GM10266 (cell line): ENCODE measurements around the gene PSD2.
"Not testable (repeated sequence)": the region's sequence is repeated elsewhere in the genome, so short reads cannot be mapped to it uniquely, and the experiment has no call there.

Source experiments
- DNase-seq: peaks from one replicate; pipeline ENCODE4 v3.0.0; 2012; ENCODE audit errors: extremely low spot score
- TF ChIP-seq, protein P1 (sequence below): IDR thresholded peaks from 2 replicates; pipeline ENCODE4 v1.5.1; 2012; ENCODE audit warnings: mild to moderate bottlenecking, low read depth; ENCODE audit not compliant: control insufficient read depth, insufficient read depth; ENCODE audit errors: missing control alignments

PSD2 gene

DNA sequence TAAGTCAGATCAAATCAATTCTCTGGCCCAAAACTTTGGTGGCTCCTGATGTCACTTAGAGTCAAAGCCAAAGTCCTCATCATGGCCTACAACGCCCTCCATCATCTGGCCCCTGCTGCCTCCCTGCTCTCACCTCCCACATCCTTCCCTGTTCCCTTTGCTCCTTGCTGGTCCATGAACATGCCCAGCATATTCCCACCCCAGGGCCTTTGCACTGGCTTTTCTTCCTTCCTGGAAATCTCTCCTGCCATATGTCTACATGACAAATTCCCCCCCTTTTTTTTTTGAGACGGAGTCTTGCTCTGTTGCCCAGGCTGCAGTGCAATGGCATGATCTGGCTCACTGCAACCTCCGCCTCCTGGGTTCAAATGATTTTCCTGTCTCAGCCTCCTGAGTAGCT lies 11.1 kb upstream of the PSD2 start:
- TF ChIP-seq, protein P1, sequence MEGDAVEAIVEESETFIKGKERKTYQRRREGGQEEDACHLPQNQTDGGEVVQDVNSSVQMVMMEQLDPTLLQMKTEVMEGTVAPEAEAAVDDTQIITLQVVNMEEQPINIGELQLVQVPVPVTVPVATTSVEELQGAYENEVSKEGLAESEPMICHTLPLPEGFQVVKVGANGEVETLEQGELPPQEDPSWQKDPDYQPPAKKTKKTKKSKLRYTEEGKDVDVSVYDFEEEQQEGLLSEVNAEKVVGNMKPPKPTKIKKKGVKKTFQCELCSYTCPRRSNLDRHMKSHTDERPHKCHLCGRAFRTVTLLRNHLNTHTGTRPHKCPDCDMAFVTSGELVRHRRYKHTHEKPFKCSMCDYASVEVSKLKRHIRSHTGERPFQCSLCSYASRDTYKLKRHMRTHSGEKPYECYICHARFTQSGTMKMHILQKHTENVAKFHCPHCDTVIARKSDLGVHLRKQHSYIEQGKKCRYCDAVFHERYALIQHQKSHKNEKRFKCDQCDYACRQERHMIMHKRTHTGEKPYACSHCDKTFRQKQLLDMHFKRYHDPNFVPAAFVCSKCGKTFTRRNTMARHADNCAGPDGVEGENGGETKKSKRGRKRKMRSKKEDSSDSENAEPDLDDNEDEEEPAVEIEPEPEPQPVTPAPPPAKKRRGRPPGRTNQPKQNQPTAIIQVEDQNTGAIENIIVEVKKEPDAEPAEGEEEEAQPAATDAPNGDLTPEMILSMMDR, result no peak
- DNase-seq, result no peak

DNA sequence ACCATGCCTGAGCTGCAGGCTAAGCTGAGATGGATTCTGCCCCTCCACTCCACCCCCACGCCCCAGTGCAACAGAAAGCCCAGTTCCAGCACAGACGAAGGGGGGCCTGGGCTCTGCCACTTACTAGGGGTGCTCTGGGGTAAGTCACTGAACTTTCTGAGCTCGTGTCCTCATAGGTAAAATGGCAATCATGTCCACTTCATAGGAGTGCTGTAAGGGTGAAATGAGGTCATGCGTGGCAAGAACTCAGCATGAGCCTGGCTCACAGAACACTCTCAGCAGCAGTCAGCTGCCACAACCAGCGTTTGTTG lies 8.4 kb upstream of the PSD2 start:
- TF ChIP-seq, protein P1, result no peak
- DNase-seq, result no peak

DNA sequence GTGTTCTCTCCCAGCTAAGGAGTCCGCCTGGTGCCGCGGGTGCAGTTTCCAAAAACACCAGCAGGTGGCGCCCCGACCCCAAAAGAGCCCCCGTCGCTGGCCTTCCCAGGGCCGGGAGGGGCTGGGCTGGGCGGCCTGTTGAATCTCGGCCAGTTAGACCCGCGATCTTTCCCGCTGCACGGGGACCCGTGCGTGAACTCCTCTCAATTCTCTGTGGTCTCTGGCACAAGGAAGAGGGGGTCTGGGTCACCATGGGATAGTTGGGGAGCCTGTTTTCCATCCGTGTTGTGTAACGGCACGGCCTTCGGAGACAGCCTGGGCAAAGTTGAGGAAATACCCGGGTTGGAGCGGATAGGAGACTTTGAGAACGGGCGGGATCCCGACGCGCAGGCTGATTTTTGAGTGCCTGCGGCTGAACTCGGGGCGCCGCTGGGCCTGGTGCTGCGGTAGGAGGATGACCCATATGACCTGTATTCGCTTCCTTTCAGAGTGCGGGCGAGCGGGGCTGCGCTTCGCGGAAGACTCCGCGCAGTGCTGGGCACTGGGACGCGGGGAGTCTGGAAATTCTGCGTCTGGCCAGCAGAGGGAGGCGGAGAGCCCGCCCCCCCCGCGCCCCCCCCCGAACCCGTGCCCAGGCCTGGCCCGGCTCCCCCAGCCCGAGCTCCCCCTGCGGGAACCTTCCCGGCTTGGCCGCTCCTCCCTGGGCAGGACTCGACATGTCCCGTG lies 7.9 kb upstream of the PSD2 start:
- peak; percentile 96 for DNase-seq
- TF ChIP-seq, protein P1, result peak; percentile 95

DNA sequence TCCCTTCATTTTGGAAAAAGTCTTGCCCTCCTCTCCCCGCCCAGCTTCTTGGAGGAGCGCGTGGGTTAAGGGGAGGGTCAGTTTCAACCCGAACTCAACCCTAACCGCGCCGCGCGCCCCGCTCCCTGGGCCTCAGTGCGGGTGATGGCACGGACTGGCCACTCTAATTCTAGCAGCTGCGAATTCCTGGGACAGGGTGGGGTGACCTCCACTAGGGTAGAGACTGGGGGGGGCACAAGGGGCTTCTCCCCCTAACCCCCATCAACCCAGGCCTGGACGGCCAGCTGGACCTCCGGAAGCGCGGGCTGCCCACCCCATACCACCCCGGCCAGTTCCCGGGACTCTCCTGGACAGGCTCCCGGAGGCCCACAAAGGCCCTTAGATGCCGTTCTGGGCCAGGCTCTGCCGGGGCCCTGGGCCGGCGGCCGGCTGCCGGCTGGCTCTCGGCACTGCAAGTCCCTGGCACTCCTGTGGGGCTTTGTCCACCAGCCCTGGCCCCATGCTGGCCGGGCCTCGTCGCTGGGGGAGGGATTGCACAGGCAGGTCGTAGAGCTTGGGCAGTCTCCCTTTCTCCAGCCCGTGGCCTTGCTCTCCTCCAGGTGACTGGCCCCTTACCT lies 7.2 kb upstream of the PSD2 start:
- TF ChIP-seq, protein P1, result no peak
- no peak for DNase-seq

DNA sequence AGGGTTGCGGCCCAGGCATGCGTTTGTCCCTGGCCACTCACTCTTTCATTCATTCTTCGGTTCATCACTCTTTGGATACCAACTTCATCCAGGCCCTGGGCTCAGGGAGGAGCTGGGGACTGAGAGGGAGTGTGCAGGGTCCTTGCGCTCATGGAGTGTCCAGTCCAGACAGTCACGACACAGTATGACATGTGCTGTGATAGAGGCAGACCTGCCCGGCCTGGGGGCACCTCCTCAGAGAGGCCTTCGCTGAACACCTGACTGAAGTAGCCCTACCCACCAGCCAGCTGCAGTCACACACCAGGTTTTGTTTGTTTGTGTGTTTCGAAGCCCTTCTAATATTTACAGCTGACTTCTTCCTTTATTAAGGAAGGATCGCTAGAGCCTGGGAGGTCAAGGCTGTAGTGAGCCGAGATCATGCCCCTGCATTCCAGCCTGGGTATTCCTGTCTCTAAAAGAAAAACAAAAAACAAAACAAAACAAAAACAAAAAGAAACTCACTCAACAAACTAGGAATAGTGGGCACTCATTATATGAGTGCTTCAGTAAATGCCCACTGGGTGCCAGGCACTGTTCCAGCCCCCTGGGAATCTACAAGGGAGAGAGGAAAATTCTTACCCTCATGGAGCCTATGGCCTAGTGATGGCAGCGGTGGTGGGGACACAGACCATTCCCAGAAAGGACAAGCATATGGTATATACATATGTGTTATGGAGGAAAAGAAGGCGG lies 6.3 kb upstream of the PSD2 start:
- no peak for DNase-seq
- TF ChIP-seq, protein P1, result no peak

DNA sequence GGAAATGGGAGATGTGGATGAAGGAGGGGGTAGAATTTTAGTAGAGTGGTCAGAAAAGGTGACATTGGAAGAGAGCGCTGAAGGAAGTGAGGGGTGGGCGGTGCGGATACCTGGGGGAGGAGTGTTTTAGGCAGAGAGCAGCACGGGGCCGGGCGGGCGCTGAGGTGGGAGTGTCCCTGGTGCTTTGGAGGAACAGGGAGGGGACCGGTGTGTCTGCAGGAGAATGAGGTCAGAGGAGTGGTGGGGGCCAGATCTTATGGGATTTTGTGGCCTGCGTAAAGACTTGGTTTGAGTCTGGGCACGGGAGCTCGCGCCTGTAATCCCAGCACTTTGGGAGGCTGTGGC lies 5.8 kb upstream of the PSD2 start:
- TF ChIP-seq, protein P1, result no peak
- no peak for DNase-seq

DNA sequence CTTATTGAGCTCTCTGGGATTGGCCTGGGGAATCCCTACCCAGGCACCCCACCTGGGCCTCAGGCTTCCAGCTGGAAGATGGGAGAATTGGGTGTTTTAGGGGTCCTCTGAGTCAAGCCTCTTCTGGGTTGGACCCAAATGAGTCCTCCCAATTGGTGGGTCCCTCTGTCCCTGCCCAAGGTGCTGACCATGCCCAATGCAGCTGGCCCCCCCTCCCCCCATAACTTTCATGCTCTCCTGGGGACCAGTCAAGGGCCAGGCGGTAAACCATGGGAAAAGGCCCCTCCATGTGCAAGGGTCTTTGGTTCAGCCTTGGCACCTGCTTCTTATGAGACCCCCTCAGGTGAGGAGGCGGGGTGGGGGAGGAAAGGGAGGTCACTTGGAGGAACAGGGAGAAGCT lies 3.4 kb upstream of the PSD2 start:
- no peak for DNase-seq
- TF ChIP-seq, protein P1, result no peak

DNA sequence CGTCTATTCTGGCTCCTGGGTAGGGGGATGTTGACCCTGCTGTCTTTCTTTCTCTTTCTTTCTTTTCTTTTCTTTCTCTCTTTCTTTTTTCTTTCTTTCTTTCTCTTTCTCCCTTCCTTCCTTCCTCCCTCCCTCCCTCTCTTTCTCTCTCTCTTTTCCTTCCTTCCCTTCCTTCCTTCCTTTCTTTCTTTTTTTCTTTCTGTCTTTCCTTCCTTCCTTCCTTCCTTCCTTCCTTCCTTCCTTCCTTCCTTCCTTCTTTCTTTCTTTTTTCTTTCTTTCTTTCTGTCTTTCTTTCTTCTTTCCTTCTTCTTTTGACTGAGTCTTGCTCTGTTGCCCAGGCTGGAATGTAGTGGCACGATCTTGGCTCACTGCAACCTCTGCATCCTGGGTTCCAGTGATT lies 3.0 kb upstream of the PSD2 start:
- DNase-seq, result not testable (repeated sequence)
